B cell (primary cell): ENCODE data around the gene RENBP.
"Not testable (repeated sequence)": the region's sequence is repeated elsewhere in the genome, so short reads cannot be mapped to it uniquely, and the experiment has no call there.

Experiments used
- CTCF ChIP-seq: fragments of 200-600 bp; IDR thresholded peaks from one replicate; pipeline ENCODE4 v1.8.0; 2022; ENCODE audit warnings: antibody characterized with exemption, mild to moderate bottlenecking
- EZH2 ChIP-seq: IDR thresholded peaks from 2 replicates; pipeline ENCODE4 v1.6.1; 2012; ENCODE audit warnings: borderline replicate concordance, low read depth, mild to moderate bottlenecking, moderate library complexity, low read length; ENCODE audit not compliant: insufficient read depth, poor library complexity, severe bottlenecking

- TF ChIP-seq EZH2, CTCF: not testable (repeated sequence)
Observed at GRCh38 chrX:153980394-153980793, 36.0 kb upstream of the RENBP start.
